HepG2 (cell line): Measurements from ENCODE around the gene CCDC197. TPM values are rescaled to one million over a fixed set of nuclear protein-coding genes. Genes with fewer than 3 reads are reported as not detected.

Experiments
- CBX1 ChIP-seq: IDR thresholded peaks from one replicate; pipeline ENCODE4 v1.6.1; 2016; ENCODE audit warnings: antibody characterized with exemption, low read depth
- CREB1 ChIP-seq, 2 experiments: fragments of 450-650 bp in 1 of 2; IDR thresholded peaks; 2 replicates each; pipeline ENCODE4 v1.6.1; 2016 to 2017; ENCODE audit warnings: control low read depth in 1 of 2, mild to moderate bottlenecking in 1 of 2, missing compliant biosample characterization in 1 of 2, missing genetic modification characterization in 1 of 2
- EZH2 ChIP-seq: conservative IDR thresholded peaks from 2 replicates; pipeline ENCODE4 v1.6.1; 2012; ENCODE audit warnings: mild to moderate bottlenecking, low read depth, low read length, moderate library complexity
- FOXA1 ChIP-seq, 2 experiments: fragments of 450-650 bp in 1 of 2; sonication (generic) in 1 of 2; formaldehyde crosslinking in 1 of 2; IDR thresholded peaks; 2 replicates each; pipeline versions ENCODE4 v1.4.0 to v1.6.1; 2016 to 2020; ENCODE audit warnings: missing genetic modification reagents in 1 of 2
- FOXM1 ChIP-seq: sonication (generic); formaldehyde crosslinking; IDR thresholded peaks from 2 replicates; pipeline ENCODE4 v1.5.0; 2020; ENCODE audit warnings: missing genetic modification reagents
- GABPA ChIP-seq, 2 experiments: IDR thresholded peaks; 2 replicates each; pipeline ENCODE4 v1.6.1; 2011 to 2016; ENCODE audit warnings: low read depth in 2 of 2, low read length in 1 of 2, missing biosample characterization in 1 of 2, missing genetic modification characterization in 1 of 2
- HDAC6 ChIP-seq: fragments of 200-600 bp; sonication (generic); IDR thresholded peaks from 2 replicates; pipeline ENCODE4 v1.7.0; 2017; ENCODE audit warnings: mild to moderate bottlenecking, antibody characterized with exemption, low read length, low read depth
- JUNB ChIP-seq: sonication (generic); formaldehyde crosslinking; IDR thresholded peaks from 2 replicates; pipeline ENCODE4 v1.8.0; 2022; ENCODE audit warnings: missing genetic modification reagents, mild to moderate bottlenecking, borderline replicate concordance
- KLF16 ChIP-seq, 2 experiments: sonication (generic) in 1 of 2; formaldehyde crosslinking in 1 of 2; IDR thresholded peaks; 2 replicates each; pipeline versions ENCODE4 v1.6.1 to v1.8.0; 2016 to 2023; ENCODE audit warnings: missing genetic modification reagents in 2 of 2, missing compliant biosample characterization in 1 of 2
- PHF20 ChIP-seq: sonication (generic); formaldehyde crosslinking; IDR thresholded peaks from 2 replicates; pipeline ENCODE4 v1.5.0; 2020; ENCODE audit warnings: mild to moderate bottlenecking, missing genetic modification reagents
- RFXANK ChIP-seq: IDR thresholded peaks from 2 replicates; pipeline ENCODE4 v1.6.1; 2016
- SALL2 ChIP-seq: sonication (generic); formaldehyde crosslinking; IDR thresholded peaks from 2 replicates; pipeline ENCODE4 v1.8.1; 2023; ENCODE audit warnings: mild to moderate bottlenecking, missing genetic modification reagents, inconsistent platforms
- SNAPC2 ChIP-seq: sonication (generic); formaldehyde crosslinking; IDR thresholded peaks from 2 replicates; pipeline ENCODE4 v1.8.1; 2022; ENCODE audit warnings: mild to moderate bottlenecking, missing genetic modification reagents
- TEAD3 ChIP-seq: optimal IDR thresholded peaks from 2 replicates; pipeline ENCODE3; 2016; ENCODE audit warnings: borderline replicate concordance
- ZNF24 ChIP-seq: fragments of 450-650 bp; IDR thresholded peaks from 2 replicates; pipeline ENCODE4 v1.6.1; 2017; ENCODE audit warnings: antibody characterized with exemption, mild to moderate bottlenecking
- ZNF430 ChIP-seq: sonication (generic); formaldehyde crosslinking; IDR thresholded peaks from 2 replicates; pipeline ENCODE4 v1.9.0; 2021; ENCODE audit warnings: mild to moderate bottlenecking, missing genetic modification reagents
- ZNF468 ChIP-seq: sonication (generic); formaldehyde crosslinking; IDR thresholded peaks from 2 replicates; pipeline ENCODE4 v1.8.0; 2022; ENCODE audit warnings: mild to moderate bottlenecking, moderate library complexity, missing genetic modification reagents
- ZNF564 ChIP-seq: sonication (generic); formaldehyde crosslinking; IDR thresholded peaks from 2 replicates; pipeline ENCODE4 v1.8.1; 2023; ENCODE audit warnings: mild to moderate bottlenecking, missing genetic modification reagents
- polyA plus RNA-seq, 8 experiments: library from polyadenylated mRNA; depleted of rRNA in 3 of 8; stranded (reverse) in 7 of 8; unstranded in 1 of 8; fragments of >200 nt; fragmentation: Illumina TruSeq in 4 of 8; extraction: Trizol in 4 of 8; gene quantifications; 2 replicates each; pipeline versions ENCODE4 v1.2.1 to v1.2.3, GENCODE V29; 2011 to 2016; ENCODE audit warnings: low read depth in 4 of 8, missing spikeins in 1 of 8, mixed read lengths in 1 of 8; ENCODE audit not compliant: insufficient read depth in 1 of 8
- total RNA-seq, 5 experiments: library from RNA; depleted of rRNA; stranded (reverse); fragments of >200 nt; fragmentation: Illumina TruSeq; extraction: Trizol; gene quantifications; 2 replicates each; pipeline ENCODE4 v1.2.3, GENCODE V29; 2016; ENCODE audit warnings: low read depth in 1 of 5
- TF ChIP-seq, protein P1 (sequence below): sonication (generic); formaldehyde crosslinking; IDR thresholded peaks from 2 replicates; pipeline ENCODE4 v1.4.0; 2020; ENCODE audit warnings: missing genetic modification reagents, borderline replicate concordance
- TF ChIP-seq, protein P2 (sequence below): sonication (generic); formaldehyde crosslinking; IDR thresholded peaks from 2 replicates; pipeline ENCODE4 v1.5.0; 2020; ENCODE audit warnings: mild to moderate bottlenecking, missing genetic modification reagents
- TF ChIP-seq, protein P3 (sequence below): sonication (generic); formaldehyde crosslinking; IDR thresholded peaks from 2 replicates; pipeline ENCODE4 v1.9.0; 2021; ENCODE audit warnings: missing genetic modification reagents, mild to moderate bottlenecking, borderline replicate concordance
- TF ChIP-seq, protein P4 (sequence below): sonication (generic); formaldehyde crosslinking; IDR thresholded peaks from 2 replicates; pipeline ENCODE4 v1.4.0; 2020; ENCODE audit warnings: mild to moderate bottlenecking, missing genetic modification reagents, borderline replicate concordance

CCDC197 gene
- total and polyA plus RNA-seq, 2 of the 13 experiments (the other 11 are each of a cell fraction or from before 2014, with no cell fraction given): 0.11 to 0.13 TPM

DNA sequence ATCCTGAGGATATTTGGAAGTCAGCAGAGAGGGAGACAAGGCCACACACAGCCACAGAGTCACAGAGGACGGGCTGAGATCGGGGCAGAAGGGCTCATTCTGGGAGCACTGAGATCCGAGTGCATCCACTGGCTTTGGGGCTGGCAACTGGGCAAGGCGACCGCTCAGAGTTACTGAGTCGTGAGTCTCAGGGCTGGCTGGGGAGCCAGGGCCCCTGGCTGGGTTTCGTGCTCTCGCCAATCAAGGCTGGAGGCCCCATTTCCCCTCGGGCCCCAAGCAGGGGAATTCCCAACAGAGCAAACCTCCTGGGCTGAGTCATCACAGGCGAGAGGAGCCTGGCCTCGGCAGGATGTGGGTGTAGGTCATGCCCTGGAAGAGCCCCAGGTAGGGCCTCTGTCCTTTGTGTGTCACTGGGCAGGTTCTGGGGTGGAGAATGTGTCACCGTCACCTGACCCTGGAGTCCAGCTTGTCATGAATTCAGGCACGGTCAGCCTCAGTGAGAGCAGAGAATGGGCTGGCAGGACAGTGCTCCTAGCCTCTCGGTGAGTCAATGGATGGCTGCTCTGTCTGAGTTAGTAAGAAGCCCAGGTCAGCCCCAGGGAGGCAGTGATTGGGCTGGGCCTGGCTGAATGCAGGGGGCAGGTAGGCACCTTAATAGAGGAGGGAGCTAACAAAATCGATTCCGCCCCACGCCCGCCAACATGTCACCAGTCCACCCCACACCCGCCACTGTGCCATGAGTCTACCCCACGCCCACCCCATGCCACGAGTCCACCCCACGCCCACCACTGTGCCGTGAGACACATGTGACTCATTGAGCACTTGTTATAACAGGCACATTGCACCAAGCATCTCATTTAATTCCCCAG is 37.6 kb upstream of the CCDC197 start (continued):
- TF ChIP-seq PHF20 (no peak), FOXA1 (IDR thresholded peaks at IDR 0.05) (no peak), FOXA1 (CRISPR knock-in tag; IDR thresholded peaks at IDR 0.05) (peak; percentile 57), TEAD3 (CRISPR knock-in tag) (peak; percentile 92), EZH2 (no peak), ZNF468 (CRISPR knock-in tag) (no peak), KLF16 (CRISPR knock-in tag; IDR thresholded peaks at IDR 0.05) (peak in 1 of 2 experiments; percentile 86; a peak in 2 of 4 replicates), CBX1 (no peak), ZNF430 (CRISPR knock-in tag) (peak; percentile 77; the same call in 1 of the 2 replicates), SNAPC2 (CRISPR knock-in tag) (no peak; the same call in 1 of the 2 replicates), JUNB (CRISPR knock-in tag) (peak; percentile 95), FOXM1 (CRISPR knock-in tag) (no peak), ZNF24 (no peak), RFXANK (CRISPR knock-in tag) (peak; percentile 87; the same call in 1 of the 2 replicates), CREB1 (IDR thresholded peaks at IDR 0.05) (peak; percentile 84), CREB1 (CRISPR knock-in tag; IDR thresholded peaks at IDR 0.05) (peak; percentile 73), ZNF564 (CRISPR knock-in tag) (peak; percentile 76; the same call in 1 of the 2 replicates), GABPA (IDR thresholded peaks at IDR 0.05; ENCODE audit: low read depth, low read length) (no peak), GABPA (CRISPR knock-in tag; IDR thresholded peaks at IDR 0.05; ENCODE audit: low read depth) (peak; percentile 70), HDAC6 (no peak), SALL2 (0 out of 2 replicates have a peak, but pooled peaks have one; percentile 71)
- TF ChIP-seq, protein P1, sequence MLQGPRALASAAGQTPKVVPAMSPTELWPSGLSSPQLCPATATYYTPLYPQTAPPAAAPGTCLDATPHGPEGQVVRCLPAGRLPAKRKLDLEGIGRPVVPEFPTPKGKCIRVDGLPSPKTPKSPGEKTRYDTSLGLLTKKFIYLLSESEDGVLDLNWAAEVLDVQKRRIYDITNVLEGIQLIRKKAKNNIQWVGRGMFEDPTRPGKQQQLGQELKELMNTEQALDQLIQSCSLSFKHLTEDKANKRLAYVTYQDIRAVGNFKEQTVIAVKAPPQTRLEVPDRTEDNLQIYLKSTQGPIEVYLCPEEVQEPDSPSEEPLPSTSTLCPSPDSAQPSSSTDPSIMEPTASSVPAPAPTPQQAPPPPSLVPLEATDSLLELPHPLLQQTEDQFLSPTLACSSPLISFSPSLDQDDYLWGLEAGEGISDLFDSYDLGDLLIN (CRISPR knock-in tag): no peak; the same call in 1 of the 2 replicates
- TF ChIP-seq, protein P2, sequence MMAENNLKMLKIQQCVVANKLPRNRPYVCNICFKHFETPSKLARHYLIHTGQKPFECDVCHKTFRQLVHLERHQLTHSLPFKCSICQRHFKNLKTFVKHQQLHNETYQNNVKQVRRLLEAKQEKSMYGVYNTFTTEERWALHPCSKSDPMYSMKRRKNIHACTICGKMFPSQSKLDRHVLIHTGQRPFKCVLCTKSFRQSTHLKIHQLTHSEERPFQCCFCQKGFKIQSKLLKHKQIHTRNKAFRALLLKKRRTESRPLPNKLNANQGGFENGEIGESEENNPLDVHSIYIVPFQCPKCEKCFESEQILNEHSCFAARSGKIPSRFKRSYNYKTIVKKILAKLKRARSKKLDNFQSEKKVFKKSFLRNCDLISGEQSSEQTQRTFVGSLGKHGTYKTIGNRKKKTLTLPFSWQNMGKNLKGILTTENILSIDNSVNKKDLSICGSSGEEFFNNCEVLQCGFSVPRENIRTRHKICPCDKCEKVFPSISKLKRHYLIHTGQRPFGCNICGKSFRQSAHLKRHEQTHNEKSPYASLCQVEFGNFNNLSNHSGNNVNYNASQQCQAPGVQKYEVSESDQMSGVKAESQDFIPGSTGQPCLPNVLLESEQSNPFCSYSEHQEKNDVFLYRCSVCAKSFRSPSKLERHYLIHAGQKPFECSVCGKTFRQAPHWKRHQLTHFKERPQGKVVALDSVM (CRISPR knock-in tag): peak; percentile 76
- TF ChIP-seq, protein P3, sequence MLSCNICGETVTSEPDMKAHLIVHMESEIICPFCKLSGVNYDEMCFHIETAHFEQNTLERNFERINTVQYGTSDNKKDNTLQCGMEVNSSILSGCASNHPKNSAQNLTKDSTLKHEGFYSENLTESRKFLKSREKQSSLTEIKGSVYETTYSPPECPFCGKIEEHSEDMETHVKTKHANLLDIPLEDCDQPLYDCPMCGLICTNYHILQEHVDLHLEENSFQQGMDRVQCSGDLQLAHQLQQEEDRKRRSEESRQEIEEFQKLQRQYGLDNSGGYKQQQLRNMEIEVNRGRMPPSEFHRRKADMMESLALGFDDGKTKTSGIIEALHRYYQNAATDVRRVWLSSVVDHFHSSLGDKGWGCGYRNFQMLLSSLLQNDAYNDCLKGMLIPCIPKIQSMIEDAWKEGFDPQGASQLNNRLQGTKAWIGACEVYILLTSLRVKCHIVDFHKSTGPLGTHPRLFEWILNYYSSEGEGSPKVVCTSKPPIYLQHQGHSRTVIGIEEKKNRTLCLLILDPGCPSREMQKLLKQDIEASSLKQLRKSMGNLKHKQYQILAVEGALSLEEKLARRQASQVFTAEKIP (CRISPR knock-in tag): no peak
- TF ChIP-seq, protein P4, sequence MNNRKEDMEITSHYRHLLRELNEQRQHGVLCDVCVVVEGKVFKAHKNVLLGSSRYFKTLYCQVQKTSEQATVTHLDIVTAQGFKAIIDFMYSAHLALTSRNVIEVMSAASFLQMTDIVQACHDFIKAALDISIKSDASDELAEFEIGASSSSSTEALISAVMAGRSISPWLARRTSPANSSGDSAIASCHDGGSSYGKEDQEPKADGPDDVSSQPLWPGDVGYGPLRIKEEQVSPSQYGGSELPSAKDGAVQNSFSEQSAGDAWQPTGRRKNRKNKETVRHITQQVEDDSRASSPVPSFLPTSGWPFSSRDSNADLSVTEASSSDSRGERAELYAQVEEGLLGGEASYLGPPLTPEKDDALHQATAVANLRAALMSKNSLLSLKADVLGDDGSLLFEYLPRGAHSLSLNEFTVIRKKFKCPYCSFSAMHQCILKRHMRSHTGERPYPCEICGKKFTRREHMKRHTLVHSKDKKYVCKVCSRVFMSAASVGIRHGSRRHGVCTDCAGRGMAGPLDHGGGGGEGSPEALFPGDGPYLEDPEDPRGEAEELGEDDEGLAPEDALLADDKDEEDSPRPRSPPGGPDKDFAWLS (CRISPR knock-in tag): no peak
